NCI-H146 treated with DMSO at 0.1 percent for 48 hours (cell line): ENCODE measurements around the gene ADCY2.

ENCODE experiments used
- DNase-seq: peaks from one replicate; lab custom pipeline; 2025; ENCODE audit not compliant: unreplicated experiment; lab: John Stamatoyannopoulos, UW

ADCY2 gene

DNA sequence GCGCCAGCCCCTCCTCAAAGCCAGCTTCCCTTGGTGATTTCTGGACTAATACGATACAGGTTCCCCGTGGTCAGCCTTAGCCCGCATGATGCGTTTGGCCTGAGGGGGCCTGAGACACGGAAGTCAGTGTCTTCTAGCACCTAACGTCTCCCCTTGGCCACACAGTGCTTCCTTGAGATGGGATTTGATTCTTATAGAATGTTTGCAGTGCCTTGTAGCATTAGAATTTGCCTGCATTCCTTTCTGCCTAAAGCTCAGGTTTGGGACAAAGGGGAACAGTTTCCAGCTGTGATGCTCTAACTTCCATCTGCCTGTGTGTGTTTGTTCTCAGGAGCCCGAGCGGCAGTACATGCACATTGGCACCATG, 420.6 kb downstream of the ADCY2 start:
- no peak for DNase-seq

DNA sequence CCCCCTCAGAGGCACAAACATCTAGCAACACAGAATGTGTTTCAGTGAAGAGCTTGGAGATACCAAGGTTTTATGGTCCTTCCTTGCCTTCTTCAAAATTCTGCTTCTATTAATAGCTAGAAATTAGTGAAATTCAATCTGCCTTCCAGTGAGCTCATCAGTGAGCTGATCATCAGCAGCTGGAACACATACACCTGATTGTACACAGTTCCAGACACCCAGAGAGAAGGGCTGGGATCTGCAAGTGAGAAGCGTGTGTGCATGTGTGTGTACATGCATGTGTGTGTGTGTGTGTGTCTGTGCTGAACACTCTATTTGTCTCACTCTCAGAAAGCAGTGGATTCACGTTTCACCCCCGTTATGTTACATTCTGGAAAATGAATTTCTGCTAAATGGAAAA, 426.5 kb downstream of the ADCY2 start:
- DNase-seq, result no peak

- DNase-seq, result no peak
Measured at GRCh38 chr5:7823594-7823993, 427.7 kb downstream of the ADCY2 start.

DNA sequence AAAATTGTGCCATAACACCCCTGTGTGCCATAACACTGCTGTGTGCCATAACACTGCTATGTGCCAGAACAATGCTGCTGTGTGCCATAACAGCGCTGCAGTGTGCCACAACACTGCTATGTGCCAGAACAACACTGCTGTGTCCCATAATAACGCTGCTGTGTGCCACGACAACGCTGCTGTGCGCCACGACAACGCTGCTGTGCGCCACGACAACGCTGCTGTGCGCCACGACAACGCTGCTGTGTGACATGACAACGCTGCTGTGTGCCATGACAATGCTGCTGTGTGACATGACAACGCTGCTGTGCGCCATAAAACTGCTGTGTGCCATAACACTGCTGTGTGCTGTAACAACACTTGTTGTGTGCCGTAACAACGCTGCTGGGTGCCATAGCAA, 429.1 kb downstream of the ADCY2 start:
- no peak for DNase-seq

DNA sequence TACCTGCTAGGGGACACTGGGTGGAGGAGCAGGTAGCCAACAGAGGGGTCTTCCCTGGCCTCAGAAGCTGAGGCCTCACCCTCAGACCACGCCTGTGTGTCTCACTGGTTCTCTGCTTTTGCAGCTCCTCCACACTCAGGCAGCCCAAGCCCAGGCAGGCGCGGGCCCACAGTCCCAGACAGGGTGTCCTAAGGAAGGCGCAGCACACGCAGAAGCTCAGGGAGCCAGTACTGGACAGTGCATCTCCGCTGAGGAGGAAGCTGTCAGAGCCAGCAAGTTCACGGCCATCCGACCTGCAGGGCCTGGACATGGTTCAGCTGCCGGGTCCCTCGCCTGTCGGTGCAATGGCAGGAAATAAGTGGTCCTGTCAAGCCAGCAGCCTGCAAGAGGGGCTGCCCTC, 429.7 kb downstream of the ADCY2 start:
- no peak for DNase-seq

GRCh38 chr5:7827610-7828009, 431.7 kb downstream of the ADCY2 start:
- DNase-seq, result no peak

DNA sequence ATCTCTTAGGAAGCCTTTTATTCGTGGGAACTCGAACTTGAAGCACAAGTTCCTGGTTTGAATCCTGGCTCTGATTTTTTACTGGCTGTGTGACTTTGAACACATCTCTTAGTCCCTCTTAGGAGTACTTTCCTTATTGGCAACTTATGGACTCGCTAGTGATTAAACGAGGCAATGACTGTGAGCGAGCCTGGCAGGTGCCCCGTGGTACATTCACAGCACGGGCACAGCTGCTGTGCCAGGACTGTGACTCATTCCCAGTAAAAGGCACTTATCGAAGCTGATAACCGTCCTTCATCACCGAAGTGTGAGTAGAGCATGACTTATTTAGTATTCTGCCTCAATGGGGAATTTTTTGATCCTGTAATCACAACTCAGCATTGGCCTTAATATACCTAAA, 432.3 kb downstream of the ADCY2 start:
- DNase-seq, result no peak

GRCh38 chr5:7834982-7835381, 439.0 kb downstream of the ADCY2 start:
- no peak for DNase-seq

DNA sequence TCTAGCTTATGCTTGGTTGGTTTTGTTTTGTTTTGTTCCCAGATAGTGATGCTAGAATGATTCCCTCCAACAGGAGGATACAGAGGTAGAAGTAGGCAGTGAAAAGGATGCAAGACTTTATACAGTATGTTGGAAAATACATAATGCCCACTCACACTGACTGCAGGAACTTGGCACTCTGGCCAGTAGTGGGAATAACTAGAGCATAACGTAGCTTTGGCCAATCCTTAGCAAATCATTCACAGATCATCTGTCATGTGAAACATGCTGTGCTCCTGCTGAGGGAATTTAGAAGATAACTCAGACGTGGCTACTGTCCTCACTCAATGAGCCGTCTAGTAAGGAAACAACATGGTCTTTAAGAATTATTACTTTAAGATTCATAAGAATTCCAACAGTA, 441.5 kb downstream of the ADCY2 start:
- DNase-seq, result no peak

GRCh38 chr5:7842531-7842930, 446.6 kb downstream of the ADCY2 start:
- no peak for DNase-seq

DNA sequence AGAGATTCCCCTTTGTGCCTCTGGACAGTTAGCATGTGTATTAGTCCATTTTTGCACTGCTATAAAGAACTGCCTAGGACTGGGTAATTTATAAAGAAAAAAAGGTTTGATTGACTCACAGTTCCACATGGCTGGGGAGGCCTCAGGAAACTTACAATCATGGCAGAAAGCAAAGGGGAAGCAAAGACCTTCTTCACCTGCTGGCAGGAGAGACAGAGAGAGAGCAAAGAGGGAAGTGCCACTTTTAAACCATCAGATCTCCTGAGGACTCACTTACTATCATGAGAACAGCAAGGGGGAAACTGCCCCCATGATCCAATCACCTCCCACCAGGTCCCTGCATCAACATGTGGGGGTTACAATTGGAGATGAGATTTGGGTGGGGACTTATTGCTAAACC, 449.0 kb downstream of the ADCY2 start:
- no peak for DNase-seq

GRCh38 chr5:7845557-7845956, 449.6 kb downstream of the ADCY2 start:
- no peak for DNase-seq

GRCh38 chr5:7846327-7846726, 450.4 kb downstream of the ADCY2 start:
- no peak for DNase-seq

GRCh38 chr5:7848296-7848695, 452.4 kb downstream of the ADCY2 start:
- no peak for DNase-seq

GRCh38 chr5:7849681-7850394, 453.9 kb downstream of the ADCY2 start:
- no peak for DNase-seq

DNA sequence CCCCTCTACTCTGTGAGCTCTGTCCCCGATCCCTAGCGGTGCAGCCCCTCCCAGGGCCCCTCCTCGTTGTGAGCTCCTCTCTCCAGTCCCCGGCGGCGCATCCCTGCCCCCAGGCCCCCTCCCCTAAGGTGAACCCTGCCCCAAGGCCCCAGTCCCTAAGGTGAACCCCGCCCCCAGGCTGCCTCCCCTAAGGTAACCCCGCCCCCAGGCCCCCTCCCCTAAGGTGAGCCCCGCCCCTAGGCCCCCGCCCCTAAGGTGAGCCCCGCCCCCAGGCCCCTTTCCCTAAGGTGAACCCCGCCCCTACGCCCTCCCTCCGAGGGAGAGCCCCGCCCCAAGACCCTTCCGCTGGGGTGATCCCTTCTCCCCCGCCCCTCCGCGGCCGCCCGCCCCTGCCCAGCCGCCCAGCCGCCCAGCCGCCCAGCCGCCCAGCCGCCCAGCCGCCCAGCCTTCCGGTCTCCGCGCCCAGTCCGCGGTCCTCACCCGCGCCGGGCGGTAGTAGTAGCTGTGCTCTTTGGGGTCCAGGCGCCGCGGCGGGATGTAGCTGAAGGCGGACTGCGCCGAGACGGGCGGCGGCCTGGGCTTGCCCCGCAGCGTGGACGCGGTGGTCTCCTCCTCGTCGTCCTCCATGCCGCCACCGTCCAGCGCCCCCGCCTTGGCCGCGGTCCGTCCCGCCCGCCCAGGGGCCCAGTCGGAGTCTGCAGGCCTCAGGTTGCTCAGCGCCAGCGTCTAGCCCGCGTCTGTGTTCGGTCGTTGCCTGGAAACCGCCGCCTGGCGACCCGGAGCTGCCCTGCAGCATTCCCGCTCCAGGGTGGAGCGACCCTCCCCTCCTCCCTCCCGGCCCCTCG, 454.7 kb downstream of the ADCY2 start, which contains the start of gene CFAP90:
Gene CFAP90, minus strand, starts transcription at position 739 of the 845 bp plus-strand sequence. Its CDS starts 112 bp downstream, at position 627.
- no peak for DNase-seq

GRCh38 chr5:7851240-7851592, 455.3 kb downstream of the ADCY2 start:
- no peak for DNase-seq

- no peak for DNase-seq
Measured at GRCh38 chr5:7851617-7852289, 455.8 kb downstream of the ADCY2 start.

DNA sequence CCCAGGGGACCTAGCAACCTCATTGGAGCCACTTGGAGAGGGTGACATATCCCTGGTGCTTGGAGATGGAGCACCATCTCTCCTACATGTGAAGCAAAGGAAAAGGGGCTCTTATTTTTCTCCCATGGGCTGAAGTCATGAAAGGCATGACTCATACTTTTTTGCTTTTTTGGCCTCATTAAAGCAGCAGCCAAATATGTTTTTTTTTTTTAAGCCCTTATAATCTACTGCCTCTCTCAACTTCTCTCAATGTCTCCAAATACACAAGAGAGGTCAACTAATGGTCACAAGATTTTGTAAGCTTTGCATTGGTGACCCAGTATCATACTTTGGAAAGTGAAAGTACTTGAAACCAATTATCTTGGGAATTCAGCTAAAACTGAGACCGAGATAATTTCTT, 456.6 kb downstream of the ADCY2 start:
- DNase-seq, result no peak

DNA sequence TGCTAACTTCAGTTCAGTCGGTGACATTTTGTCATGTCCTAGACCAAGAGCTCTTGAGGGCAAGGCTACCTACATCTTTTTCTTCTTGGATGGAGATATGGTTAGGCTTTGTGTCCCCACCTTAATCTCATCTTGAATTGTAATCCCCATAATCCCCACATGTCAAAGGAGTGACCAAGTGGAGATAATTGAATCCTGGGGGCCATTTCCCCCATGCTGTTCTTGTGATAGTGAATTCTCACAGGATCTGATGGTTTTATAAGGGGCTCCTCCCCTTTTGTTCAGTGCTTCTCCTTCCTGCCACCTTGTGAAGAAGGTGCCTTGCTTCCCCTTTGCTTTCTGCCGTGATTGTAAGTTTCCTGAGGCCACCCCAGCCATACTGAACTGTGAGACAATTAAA, 457.1 kb downstream of the ADCY2 start:
- no peak for DNase-seq

DNA sequence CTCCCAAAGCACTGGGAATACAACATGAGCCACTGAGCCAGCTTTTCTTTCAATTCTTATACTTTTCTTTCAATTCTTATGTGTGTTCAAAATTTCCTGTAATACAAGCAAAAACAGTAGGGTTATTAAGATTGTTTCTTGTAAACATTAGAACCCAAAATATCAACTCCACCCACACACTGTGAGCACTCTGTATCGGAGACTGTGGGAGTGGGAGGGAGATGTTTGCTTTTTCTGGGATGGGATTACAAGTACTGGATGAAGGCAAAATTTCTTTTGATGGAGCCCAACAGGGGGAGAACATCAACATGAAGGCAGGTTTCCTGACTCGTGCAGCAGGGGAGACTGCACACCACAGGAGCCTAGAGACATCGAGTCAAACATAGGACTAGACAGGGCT, 459.7 kb downstream of the ADCY2 start:
- DNase-seq, result no peak

- DNase-seq, result peak; percentile 11
Measured at GRCh38 chr5:7856855-7857254, 460.9 kb downstream of the ADCY2 start.
